Activated naive CD8-positive, alpha-beta T cell (primary cell): ENCODE results near the gene TSPAN18.

ENCODE experiments used
- H3K27ac Mint-ChIP-seq: one replicate; pipeline ENCODE4 v1.8.0; 2021; ENCODE audit warnings: mixed read lengths
- H3K27me3 Mint-ChIP-seq: one replicate; pipeline ENCODE4 v1.8.0; 2021; ENCODE audit warnings: mixed read lengths
- H3K36me3 Mint-ChIP-seq: one replicate; pipeline ENCODE4 v1.8.0; 2021; ENCODE audit warnings: mixed read lengths
- H3K4me1 Mint-ChIP-seq: one replicate; pipeline ENCODE4 v1.8.0; 2021; ENCODE audit warnings: low read depth, mixed read lengths
- H3K4me3 Mint-ChIP-seq: one replicate; pipeline ENCODE4 v1.8.0; 2021; ENCODE audit warnings: mild to moderate bottlenecking, mixed read lengths
- H3K9me3 Mint-ChIP-seq: one replicate; pipeline ENCODE4 v1.8.0; 2021; ENCODE audit warnings: low read depth, mixed read lengths

TSPAN18 gene

DNA sequence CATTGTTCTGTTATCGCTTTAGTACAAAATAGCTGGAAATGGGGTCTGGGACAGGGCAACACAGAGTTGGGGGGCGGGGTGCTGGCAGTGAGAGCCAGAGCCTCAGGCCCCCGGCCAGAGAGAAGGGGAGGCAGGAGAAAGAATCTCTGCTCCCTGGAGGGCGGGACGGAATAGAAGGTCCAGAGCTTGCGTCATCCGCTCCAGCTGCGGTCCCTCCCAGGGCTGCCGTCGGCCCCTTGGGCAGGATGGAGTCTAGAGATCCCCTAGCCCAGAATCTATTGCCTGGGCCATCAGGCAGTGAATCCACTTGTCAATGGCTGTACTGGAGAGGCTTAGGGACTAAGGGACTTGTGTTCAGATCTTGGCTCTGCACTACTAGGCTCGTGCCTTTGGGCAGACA, 218.9 kb downstream of the TSPAN18 start:
- Mint-ChIP-seq H3K27ac (no peak overlapping the region), H3K36me3 (no peaks in the 10 kb centered on the region), H3K9me3 (no peaks in the 10 kb centered on the region), H3K27me3 (no peaks in the 10 kb centered on the region), H3K4me1 (peaks cover 8% of the 10 kb centered on the region), H3K4me3 (no peak overlapping the region)

DNA sequence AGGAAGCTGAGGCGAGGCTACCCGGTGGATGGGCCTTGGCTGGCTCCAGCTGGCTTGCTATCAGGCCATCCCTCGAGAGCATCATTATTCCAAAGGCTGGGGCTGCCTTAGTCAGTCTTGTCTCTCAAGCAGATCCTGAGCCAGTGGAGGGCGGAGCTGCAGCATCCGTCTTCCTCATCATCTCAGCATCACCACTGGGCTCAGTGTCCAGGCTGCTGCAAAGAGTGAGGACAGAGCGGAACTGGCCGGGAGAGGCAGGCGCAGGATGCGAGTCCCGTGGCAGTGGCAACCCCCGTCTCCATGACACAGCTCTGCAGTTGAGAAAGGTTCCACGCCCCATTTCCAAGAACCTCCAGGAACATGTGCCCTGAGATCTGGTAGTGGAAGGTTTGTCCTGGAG, 219.5 kb downstream of the TSPAN18 start:
- H3K4me3 Mint-ChIP-seq: no peak overlapping the region
- H3K27ac Mint-ChIP-seq: no peak overlapping the region
- no peaks in the 10 kb centered on the region for H3K27me3 Mint-ChIP-seq
- H3K9me3 Mint-ChIP-seq: no peaks in the 10 kb centered on the region
- peaks cover 8% of the 10 kb centered on the region for H3K4me1 Mint-ChIP-seq
- H3K36me3 Mint-ChIP-seq: no peaks in the 10 kb centered on the region

DNA sequence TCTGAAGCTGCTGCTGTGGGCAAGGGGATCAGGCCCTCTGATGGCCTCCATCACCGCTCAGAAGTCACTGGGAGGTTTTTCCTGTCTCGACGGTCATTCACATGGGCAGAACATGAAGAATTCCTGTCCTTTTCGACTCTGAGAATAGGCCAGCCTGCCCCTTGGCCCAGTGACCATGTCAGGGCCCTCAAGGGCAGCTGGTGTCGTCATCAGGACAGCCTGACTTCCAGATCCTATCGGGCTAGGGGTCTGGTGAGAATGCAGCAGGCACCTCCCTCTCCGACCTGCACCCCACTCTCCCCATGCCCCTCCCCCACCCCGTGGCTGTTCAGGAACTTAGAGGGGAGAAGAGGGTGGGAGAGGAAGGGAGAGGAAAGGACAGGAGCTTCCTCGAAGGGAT, 220.4 kb downstream of the TSPAN18 start:
- H3K27me3 Mint-ChIP-seq: no peaks in the 10 kb centered on the region
- no peaks in the 10 kb centered on the region for H3K9me3 Mint-ChIP-seq
- peaks cover 8% of the 10 kb centered on the region for H3K4me1 Mint-ChIP-seq
- H3K36me3 Mint-ChIP-seq: no peaks in the 10 kb centered on the region
- no peak overlapping the region for H3K4me3 Mint-ChIP-seq
- H3K27ac Mint-ChIP-seq: no peak overlapping the region

DNA sequence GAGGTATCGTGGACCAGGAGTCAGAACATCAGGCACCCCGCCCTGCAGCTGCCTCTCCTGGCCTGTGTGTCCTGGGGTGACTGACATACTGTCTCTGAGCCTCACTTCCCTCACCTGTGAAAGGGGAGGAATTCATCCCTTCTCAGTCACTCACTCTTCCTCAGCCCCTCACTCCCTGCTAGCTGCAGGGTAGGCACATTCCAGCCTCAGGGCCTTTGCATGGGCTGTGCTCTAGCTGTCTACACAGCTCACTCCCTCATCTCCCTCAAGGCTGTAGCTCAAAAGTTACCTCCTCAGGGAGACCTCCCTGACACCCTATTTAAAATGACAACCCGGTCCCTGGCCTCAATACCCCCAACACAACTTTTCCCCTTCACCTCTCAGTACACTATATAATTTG, 221.4 kb downstream of the TSPAN18 start:
- Mint-ChIP-seq H3K4me3 (no peak overlapping the region), H3K27ac (no peak overlapping the region), H3K4me1 (peaks cover 8% of the 10 kb centered on the region), H3K27me3 (no peaks in the 10 kb centered on the region), H3K9me3 (no peaks in the 10 kb centered on the region), H3K36me3 (no peaks in the 10 kb centered on the region)

DNA sequence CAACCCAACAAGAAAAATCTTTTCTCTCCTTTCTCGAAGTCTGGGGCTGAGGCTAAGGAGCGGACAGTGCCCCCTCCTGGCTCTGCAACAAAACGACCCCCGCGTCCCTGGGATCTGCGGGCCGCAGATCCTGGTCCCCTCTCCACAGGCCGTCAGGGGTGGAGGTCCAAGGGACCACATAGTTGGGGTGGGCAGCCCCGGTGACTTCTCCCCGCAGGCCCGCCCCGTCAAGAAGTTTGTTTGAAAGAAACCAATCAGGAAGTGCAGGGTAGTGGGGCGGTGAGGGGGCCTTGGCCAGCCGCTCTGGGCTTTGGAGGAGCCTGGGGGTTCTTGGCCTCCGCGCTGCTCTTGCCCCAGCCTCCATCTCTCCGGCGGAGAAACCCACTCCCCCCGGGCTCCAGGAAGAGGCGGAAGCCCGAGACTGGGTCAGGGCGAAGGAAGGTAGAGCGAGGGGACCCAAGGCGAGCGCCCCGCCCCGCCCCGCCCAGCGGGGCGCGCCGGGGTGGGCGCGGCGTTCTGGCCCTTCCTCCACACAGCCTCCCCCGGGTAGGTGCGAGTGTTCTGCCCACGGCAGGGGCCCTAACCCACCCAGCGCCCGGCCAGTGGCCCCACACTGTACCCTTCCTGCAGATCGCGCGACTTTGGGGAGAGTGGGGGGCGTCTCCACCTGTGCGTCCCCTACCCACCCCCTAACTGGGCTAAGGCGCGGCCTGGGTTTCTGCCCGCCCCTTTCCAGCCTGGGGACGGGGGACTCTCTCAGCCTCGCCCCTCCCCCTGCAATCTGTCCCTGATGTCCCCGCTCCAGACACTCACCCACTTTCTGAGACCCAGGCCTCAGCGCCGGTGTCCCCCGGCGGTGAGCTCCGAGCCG, 222.6 kb downstream of the TSPAN18 start:
- peak overlapping the region; percentile 87 for H3K4me3 Mint-ChIP-seq
- no peaks in the 10 kb centered on the region for H3K27me3 Mint-ChIP-seq
- peaks cover 3% of the 10 kb centered on the region for H3K4me1 Mint-ChIP-seq
- H3K36me3 Mint-ChIP-seq: no peaks in the 10 kb centered on the region
- H3K9me3 Mint-ChIP-seq: no peaks in the 10 kb centered on the region
- no peak overlapping the region for H3K27ac Mint-ChIP-seq

DNA sequence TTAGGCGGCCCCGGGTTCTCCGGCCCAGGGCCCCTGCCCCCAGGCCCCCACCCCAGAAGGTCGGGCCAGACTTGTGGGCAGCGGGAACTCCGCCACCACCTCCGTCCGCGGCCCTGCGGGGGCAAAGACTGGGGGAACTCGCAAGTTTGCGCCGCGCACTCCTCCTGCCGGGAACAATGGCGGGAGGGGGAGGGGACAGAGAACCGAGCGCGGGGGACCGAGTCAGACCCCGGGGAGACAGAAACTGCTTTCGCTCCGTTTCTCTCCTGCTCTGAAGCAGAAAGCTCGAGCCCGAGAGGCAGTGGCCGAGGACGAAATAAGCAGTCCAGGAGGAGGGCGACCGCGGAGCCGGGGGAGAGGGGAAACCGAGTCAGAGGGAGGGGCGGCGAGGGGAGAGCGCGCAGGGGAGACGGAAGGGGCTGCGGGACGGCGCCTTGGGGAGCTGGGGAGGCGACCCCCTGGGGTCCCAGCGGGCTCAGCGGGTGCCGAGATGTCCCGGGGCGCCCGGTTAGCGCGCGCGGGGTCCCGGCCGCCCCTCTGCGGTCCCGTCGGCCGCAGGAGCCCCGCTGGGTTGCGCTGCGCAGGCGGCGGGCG, 223.4 kb downstream of the TSPAN18 start:
- Mint-ChIP-seq H3K4me1 (peaks cover 3% of the 10 kb centered on the region), H3K4me3 (peak overlapping the region; percentile 63), H3K9me3 (no peaks in the 10 kb centered on the region), H3K27ac (no peak overlapping the region), H3K27me3 (no peaks in the 10 kb centered on the region), H3K36me3 (no peaks in the 10 kb centered on the region)

DNA sequence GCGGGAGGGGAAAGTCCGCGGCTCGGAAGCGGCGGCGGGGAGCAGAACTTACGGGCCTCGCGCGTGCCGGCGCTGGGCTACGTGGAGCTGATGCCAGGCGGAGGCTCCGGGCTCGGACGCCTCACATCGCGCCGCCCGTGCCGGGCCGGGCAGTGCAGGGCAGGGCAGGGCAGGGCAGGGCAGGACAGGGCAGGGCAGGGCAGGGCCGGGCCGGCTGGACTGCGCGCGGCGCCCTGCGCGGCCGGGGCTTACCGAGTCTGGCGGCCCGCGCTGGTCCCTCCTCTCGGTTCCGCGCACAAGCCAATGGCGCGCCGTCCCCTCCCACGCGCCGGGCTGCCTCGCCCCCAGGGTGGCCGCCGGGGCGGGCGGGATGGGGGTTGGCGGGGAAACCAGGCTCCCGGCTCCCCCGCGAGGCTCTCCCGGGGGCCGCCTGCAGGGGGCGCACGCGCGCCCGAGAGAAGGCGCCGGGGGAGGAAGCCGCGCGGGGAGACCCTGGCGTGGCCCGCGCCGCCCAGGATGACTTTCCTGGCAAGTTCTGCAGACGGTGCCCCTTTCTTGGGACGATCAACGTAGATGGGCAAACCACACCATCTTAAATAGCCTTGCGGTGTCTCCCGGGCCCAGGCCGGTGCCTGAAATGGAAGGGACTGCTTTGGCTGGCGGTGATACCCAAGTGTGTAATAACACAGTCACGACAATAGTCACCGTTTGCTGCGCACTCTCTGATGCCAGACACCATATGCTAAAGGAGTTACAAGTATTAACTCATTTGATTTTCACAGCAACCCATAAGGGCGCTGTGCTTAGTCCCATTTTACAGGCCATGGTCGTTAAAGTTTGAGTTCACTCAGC, 224.1 kb downstream of the TSPAN18 start, which contains the start of gene TP53I11:
TP53I11 (minus strand) TSS at position 259 of the 852 bp plus-strand sequence. CDS start 12,548 bp downstream, outside the sequence.
- peak within 1 kb of the TSS; percentile 10 for H3K27ac Mint-ChIP-seq
- H3K9me3 Mint-ChIP-seq: no peaks in the 10 kb centered on the region
- peak within 1 kb of the TSS; percentile 87 for H3K4me3 Mint-ChIP-seq
- no peaks in the 10 kb centered on the region for H3K27me3 Mint-ChIP-seq
- no peaks in the 10 kb centered on the region for H3K36me3 Mint-ChIP-seq
- peaks cover 3% of the 10 kb centered on the region for H3K4me1 Mint-ChIP-seq

DNA sequence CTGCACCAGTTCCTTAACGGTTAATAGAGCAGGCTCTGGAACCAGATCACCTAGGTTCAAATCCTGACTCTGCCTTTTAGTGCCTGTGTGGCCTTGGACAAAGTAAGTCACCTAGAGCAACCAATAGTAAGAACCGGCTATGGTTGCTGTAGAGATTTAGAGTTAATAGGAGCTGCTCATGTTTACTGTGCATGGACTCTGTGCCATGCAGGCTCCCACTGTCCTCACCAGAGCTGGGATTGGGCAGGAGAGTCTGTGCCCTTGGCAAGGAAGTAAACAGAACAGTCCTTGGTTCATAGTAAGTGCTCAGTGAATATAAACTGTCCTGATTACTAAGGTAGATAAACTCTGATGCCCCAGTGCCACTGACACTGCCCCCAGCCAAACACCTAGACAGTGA, 225.3 kb downstream of the TSPAN18 start:
- Mint-ChIP-seq H3K36me3 (no peaks in the 10 kb centered on the region), H3K4me1 (peaks cover 3% of the 10 kb centered on the region), H3K9me3 (no peaks in the 10 kb centered on the region), H3K27ac (no peak overlapping the region), H3K27me3 (no peaks in the 10 kb centered on the region), H3K4me3 (peak overlapping the region; percentile 10)

DNA sequence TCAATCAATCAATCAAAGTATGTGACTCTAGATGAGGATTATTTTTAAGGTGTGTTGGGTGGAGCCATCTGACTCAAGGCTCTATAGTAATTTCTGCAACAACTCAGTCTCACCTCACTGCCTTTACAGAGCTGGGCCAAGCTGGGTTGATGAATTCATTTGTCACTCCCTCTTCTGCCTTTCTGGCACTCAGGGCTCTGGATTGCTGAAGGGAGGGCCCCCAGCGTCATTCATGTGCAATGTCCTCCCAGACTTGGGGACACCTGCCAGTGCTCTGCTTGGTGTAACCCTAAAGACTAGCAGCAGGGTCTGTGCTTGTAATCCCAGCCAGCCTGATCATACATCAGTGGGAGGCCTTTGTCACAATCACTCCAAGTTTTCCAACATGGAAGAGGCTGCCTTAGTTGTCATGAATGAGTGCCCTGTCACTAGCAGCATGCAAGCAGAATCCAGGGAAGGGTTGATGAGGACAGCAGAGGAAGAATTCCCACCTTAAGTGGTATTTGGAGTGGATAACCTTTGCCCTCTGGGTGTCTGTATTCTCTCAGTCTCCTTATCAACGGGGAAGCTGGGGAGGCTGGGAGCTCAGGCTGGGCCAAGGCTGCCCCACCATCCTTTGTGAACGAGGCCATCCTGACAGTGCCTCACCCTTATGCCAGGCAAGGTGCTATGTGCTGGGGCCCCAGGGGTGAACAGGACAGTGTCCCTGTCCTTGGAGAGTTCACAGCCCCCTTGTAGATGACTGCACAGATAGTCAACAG, 225.9 kb downstream of the TSPAN18 start:
- Mint-ChIP-seq H3K36me3 (no peaks in the 10 kb centered on the region), H3K27ac (no peak overlapping the region), H3K9me3 (no peaks in the 10 kb centered on the region), H3K4me1 (peaks cover 3% of the 10 kb centered on the region), H3K27me3 (no peaks in the 10 kb centered on the region), H3K4me3 (no peak overlapping the region)

DNA sequence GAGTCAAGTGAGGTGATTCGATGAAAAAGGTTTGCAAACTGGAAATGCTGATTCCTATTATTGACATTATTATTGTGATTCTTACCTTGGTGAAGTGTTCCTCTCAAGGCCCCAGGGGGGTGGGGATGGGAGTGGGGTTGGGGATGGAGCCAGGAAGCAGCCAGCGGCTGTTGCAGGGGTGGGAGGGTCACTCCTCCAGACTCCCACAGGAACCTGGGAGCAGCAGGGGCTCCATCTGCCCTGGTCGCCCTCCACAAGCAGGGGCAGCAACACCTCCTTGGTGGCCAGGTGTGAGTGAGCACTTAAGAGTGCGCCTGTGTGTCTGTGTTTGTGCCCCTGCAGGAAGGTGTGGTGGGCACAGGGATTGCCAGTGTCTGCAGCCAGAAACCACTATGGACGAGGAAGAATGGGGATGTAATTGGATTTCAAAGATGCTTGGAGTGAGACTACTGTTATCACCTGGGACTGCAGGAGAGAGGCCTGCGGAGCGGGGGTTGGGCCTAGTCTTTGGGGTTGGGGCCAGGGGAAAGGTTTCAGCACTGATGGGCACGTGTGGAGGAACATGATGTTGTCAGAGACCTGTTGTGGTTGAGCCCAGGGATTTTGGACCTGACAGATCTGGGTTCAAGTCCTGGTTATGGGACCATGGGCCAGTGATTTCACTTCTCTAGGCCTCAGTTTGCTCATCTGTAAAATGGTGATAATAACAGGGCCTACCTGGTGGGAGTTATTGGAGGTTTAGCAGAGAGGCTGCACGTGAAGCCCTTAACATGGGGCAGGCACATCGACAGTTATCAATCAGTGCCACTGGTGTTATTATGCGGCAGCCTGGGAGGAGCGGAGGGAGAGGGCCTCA, 227.5 kb downstream of the TSPAN18 start:
- no peaks in the 10 kb centered on the region for H3K36me3 Mint-ChIP-seq
- H3K27me3 Mint-ChIP-seq: no peaks in the 10 kb centered on the region
- no peaks in the 10 kb centered on the region for H3K9me3 Mint-ChIP-seq
- H3K4me3 Mint-ChIP-seq: no peak overlapping the region
- H3K27ac Mint-ChIP-seq: no peak overlapping the region
- peaks cover under 1% of the 10 kb centered on the region for H3K4me1 Mint-ChIP-seq

DNA sequence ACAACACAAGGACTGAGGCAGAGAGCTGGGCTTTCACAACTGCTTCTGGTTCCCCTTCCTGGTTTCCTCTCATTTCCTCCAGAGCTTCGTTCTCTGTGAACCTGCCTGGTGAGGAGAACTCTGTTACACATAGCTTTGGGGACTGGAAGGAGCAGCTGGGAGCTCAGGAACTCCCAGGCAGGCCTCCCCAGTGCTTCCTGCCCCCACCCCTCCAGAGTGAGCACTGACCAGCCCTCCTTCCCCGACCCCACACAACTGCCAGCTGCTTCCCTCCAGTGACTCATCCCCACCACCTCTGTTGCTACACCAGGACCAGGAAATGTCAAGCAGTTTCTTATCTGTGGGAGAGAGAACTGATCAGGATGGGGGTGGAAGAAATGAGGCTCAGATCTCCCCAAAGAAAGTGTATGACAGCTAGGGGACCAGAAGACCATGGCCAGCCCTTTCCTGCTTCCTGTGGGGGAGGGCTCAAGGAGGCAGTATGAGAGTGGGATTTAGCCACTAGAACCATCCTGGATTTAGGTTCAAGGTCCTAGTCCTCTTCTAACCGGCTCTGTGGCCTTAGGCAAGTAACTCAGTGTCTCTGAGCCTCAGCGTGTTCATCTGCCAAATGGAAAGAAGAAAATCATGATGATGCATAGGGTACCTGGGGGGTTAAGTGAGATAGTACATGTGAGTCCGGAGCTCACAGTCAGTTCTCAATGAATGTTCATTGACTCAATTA, 228.4 kb downstream of the TSPAN18 start:
- no peak overlapping the region for H3K27ac Mint-ChIP-seq
- H3K9me3 Mint-ChIP-seq: no peaks in the 10 kb centered on the region
- no peak overlapping the region for H3K4me3 Mint-ChIP-seq
- H3K36me3 Mint-ChIP-seq: no peaks in the 10 kb centered on the region
- H3K27me3 Mint-ChIP-seq: no peaks in the 10 kb centered on the region
- H3K4me1 Mint-ChIP-seq: no peaks in the 10 kb centered on the region

DNA sequence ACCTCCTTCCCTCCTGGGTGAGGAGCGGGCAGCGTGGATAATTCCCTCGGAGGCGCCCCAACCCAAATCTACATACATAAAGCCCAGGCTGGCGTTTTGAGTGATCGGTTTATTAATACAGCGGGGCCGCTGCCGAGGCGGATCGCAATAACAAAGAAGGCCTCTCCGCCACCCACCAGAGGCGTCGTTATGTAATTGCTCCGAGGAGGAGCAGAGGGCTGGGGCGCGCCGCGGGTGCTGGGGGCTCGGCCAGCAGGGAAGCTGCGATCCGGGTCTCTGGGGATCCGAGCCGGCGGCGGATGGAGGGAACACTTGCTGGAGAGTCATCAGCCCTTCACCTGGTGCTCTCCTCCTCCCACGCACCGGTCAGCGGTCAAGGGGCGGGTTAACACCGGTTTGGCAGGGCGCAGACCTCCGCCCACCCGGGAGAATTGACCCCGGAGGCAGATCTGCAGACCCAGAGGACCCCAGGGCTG, 230.3 kb downstream of the TSPAN18 start:
- Mint-ChIP-seq H3K27me3 (no peaks in the 10 kb centered on the region), H3K36me3 (no peaks in the 10 kb centered on the region), H3K9me3 (no peaks in the 10 kb centered on the region), H3K27ac (no peak overlapping the region), H3K4me3 (no peak overlapping the region), H3K4me1 (no peaks in the 10 kb centered on the region)
